Gastrocnemius medialis (tissue), 4 donors: ENCODE data around the gene GRPEL1.

ENCODE experiments used
- POLR2A ChIP-seq, 2 donors: fragments of 450-650 bp; IDR thresholded peaks; one replicate each; pipeline ENCODE4 v1.6.1; 2017; ENCODE audit warnings: antibody characterized with exemption in 2 of 2, mild to moderate bottlenecking in 2 of 2, moderate library complexity in 2 of 2
- TF ChIP-seq, protein P1 (sequence below), 5 experiments: fragments of 450-650 bp in 3 of 5; fragments of 200-600 bp in 2 of 5; sonication (generic) in 2 of 5; IDR thresholded peaks in 4 of 5; conservative IDR thresholded peaks in 1 of 5; 1 replicate in 4 of 5; 2 replicates in 1 of 5; pipeline ENCODE4 v1.5.1; 2016 to 2019; ENCODE audit warnings: antibody characterized with exemption in 5 of 5, mild to moderate bottlenecking in 3 of 5, moderate library complexity in 3 of 5

DNA sequence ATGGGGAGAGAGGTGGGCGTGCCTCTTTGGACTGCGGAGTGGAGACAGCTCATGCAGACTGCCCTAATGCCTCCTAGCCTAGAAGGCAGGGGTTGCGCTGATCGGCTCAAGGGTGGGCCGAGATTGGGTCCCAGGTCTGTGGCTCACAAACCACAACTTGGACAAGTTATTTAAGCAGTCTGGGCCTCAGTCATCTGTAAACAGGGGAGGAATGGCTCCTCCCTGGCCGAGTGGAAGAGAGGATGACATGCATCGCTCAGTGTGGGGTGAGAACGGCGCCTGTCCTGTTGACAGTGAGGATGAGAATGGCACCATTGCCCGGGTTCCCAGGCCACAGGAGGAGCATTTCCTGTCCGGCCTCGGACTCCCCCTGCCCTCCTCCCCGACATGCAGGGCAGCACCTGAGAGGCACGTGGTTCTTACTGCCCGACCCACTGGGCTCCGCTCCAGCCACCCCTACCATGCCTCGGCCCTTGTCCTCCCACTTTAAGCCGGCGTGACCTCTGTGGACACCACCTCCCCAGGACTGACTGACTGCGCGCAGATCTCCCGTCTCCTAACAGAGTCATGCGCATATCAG is 40.3 kb upstream of the GRPEL1 start:
- TF ChIP-seq, protein P1, sequence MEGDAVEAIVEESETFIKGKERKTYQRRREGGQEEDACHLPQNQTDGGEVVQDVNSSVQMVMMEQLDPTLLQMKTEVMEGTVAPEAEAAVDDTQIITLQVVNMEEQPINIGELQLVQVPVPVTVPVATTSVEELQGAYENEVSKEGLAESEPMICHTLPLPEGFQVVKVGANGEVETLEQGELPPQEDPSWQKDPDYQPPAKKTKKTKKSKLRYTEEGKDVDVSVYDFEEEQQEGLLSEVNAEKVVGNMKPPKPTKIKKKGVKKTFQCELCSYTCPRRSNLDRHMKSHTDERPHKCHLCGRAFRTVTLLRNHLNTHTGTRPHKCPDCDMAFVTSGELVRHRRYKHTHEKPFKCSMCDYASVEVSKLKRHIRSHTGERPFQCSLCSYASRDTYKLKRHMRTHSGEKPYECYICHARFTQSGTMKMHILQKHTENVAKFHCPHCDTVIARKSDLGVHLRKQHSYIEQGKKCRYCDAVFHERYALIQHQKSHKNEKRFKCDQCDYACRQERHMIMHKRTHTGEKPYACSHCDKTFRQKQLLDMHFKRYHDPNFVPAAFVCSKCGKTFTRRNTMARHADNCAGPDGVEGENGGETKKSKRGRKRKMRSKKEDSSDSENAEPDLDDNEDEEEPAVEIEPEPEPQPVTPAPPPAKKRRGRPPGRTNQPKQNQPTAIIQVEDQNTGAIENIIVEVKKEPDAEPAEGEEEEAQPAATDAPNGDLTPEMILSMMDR (IDR thresholded peaks at IDR 0.05 in 4 of 5, conservative IDR thresholded peaks at IDR 0.05 in 1 of 5): no peak
- TF ChIP-seq POLR2A (IDR thresholded peaks at IDR 0.05): no peak
